Superior temporal gyrus (tissue), 1 donor: ENCODE results near the gene TBX18.

Experiments used
- DNase-seq: peaks from one replicate; pipeline ENCODE4 v3.0.0-alpha.2; 2016; ENCODE audit errors: extremely low spot score

TBX18 gene

DNA sequence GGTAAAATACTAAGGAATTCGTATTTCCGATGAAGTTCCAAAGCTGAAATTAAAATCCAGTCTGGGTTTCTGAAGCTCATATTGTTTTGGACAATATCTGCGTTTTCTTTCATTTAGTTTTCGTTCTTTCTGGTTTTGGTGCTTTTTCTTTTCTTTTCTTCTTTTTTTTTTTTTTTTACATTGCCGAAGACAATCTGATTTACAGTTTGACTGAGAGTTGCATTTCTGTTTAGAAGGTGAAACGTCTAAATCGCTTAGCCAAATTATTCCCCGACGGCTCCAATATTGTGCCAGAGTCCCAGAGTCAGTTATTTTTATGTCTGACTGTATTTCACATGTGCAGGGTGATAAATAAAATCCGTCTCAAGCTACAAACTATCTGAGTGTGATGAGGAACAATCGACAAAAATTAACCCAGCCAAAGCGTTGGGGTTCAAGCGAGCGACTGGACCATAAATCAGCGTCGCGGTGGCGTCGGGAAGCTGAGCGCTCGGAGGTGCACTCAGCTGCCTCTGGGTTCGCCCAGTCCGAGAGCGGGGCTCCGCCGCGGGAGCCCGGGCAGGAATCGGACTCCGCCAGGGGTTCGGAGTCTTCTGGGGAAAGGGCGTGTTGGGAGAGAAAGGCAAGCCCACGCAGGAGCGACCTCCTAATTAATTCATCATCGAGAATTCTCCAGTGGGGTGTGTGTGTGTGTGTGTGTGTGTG is 8.2 kb upstream of the TBX18 start:
- no peak for DNase-seq

DNA sequence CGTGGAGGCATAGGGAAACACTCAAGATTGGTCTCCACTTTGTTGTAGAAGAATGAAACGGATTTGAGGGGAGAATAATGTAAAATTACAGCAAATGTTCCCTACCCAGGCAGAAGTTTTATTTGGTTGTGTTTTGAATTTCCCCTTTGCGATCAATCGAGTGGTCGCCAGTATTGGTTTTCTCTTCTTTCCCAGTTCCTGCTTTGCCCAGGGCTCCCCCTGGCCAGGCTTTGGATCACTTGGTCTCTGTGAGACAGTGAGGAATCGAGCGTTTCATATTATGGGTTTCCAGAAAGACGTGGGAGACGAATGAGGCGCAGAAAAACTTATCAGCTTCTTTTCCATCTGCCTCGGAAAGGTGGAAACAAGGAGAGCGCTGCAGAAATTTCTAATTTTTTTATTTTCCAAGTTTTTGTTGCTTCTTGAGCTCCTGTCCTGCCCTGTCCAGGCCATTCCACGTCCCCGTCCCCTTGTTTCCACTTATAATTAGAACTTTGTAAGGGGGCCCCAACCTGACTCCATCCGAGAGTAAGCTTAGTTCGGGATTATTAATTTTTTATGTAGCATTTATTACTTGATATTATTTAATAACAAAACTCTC is 7.5 kb upstream of the TBX18 start:
- DNase-seq = no peak

DNA sequence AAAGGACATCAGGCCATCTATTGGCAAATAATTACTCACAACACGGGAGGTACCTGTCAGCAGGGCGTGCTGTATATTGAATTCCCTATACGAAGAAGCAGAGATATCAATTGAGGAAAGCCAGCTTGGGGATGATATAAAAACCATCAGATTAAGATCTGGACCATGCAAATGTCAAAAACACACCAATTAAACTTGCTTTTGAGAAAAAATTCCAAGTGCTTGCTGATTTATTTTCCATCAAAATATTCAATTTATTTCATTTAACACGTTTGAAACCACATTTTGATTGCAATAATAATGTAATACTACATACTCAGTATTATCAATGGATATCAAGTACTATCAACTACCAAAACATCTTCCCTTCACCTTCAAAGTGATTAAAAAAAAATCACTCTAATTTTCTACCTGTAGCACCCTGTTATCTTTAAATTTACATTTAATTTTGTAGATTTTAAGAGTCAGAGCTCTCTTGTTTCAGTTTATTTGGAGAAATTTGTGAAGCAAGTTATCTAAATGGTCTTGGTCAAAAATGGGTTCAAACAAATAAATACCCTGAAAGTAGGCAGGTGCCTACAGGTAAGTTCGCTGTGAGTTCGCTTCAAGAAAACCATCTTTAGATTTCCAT is 6.8 kb upstream of the TBX18 start:
- no peak for DNase-seq

DNA sequence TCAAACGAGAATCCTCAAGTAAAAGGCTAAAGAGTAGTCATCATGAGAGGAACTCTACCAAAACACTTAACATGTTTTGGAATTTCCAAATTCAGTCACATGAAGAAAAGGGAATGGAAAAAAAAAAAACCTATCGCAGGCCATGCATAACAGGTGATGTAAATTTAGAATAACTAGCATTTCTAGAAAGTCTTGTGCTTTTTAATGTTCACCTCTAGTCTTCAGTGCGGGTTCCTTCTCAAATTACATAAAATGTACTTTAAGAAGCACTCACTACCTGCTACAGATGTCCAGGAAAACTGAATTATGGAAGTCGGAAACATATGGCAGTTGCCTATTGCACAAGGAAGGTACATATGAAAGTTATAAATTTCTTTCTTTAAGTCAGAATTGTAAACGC is 6.1 kb upstream of the TBX18 start:
- no peak for DNase-seq

DNA sequence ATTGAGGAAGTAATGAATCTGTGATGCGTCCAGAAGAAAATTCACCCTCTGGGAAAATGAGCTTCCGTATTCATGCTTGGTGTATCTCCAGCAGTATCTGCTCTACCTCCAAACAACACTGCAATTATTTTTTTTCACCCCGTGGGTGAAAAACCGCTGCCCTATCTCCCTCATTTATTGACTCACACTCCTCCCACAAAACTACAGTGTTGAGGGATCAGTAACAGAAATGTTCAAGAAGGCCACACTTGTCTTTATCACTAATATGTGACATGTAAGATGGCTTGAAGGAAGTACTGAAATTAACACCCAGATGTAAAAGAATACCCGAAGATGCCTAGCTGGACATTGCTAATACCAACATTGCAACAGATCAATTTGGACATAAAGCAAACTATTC is 4.9 kb upstream of the TBX18 start:
- no peak for DNase-seq

DNA sequence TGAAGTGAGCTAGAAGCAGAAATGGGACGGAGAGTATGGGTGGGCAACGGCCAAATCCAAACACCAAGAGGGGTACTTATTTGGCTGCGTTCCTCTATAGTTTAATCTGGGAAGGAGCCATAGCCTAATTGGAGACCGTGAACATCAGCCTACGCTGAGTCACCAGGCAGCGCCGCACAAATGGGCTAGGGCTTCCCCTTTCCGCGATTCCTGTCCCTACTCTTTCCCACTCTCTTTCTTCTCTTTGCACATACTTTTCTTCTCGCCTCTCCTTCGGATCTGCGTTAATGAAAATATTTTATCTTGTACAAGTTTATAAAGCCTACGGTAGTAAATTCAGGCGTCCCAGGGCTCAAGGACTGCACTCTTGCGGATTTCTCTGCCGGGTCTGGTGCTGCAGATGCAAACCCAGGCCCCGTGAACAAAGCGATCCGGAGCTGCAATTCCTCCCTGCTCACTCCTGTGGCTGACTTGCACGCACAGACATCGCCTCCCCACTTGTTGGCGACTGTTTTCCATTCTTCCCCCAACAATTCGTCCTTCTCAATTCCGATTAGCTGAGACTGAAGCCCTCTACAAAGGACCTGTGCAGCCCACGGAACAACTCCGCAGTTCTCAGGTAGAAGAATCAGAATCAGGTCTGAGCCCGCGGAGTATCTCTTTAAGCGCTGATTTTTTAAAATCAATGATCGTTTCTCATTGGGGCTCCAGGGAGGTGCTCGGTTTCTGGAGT is 4.2 kb upstream of the TBX18 start:
- DNase-seq = no peak

DNA sequence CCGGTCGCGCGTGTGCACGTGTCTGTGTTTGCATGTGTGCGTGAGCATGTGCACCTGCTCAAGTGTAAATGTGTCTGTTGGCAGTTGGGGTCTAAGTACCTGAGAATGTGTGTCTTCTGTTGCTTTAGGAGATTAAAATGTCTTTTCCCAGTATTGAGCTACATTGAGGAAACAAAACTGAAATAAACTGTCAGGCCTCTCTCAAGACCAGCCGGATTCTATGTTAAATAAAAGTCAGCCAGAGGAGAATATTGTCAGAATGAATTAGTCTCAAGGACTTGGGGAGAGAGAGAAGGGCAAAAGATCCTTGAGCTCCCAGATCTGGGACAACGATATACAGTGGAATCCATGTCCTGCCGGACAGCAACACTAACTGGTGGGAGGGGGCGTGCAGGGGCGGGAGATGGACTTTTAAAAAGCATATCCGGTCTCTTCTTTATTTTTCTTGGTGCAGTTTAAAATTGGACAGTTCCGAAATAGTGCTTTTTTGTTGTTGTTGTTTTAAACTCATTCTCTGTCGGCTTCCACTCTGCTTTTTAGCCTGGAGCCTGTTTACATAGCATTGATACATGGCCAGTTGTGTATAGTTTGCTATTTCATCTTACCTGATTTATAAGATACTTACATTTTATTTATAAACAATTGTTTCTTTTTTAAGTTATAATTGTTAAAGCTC is 3.3 kb upstream of the TBX18 start:
- DNase-seq = no peak

DNA sequence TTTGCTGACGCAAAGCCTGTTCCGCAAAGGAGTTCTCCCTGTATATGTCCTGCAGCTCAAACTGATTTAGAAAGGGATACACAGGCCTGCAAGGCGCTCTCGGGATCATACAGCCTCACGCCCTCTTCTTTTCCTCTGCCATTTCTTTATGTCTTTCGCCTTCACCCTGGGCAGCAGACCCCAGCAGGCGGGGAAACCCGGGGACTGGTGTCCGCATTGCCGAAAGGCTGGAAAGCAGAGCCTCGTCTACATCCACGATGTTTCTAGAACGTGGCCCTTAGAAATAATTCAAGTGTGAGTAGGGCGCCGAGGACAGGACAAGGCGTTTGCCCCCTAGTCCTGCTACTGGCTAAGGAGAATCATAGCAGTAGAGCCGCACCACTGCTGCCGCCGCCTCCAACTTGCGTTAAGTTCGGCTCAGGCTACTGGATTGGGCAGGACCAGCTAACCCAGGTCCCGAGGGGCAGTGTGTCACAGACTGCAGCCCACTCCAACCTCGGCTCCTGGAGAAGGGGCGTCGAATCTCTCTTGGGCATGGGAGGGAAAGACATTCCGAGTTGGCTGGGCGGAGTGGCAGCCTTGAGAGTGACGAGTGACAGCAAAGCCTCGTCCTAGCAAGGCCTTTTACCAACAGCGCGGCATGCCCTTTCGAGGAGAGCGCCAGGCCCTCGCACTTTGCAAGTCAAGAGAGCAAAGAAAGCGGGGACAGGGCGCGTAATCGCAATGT is 2.6 kb upstream of the TBX18 start:
- no peak for DNase-seq

DNA sequence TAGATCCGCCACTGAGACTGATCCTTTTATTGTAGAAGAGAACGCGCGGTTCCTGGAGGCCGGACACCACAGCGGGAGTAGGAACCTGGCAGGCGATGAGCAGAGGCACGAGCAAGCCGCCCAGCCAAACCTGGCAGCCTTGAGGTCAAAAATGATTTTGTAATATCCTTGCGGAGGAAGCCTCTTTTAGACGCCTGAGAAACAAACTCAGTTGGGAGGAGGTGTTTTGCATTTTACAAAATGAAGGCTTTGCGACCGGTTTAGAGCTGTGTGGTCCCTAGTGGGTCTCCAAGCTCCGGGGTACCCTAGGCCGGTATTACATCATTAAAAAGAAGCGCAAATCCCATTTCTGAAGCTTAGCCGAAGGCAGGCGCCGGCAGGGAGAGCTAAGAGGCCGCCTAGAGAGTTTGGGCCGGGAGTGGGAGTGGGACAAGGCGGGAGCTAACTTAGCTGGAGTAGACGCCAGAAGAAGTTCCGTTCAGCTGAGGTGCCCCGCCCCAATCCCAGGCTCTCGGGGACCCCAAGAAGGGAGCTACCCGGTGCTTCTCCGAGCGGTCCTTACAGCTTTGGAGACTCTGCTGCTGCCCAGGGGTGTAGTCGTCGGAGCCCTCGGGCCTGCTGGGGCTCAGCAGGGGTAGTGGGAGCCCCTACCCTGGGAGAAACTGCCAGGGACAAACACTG is 1.9 kb upstream of the TBX18 start:
- DNase-seq = no peak

DNA sequence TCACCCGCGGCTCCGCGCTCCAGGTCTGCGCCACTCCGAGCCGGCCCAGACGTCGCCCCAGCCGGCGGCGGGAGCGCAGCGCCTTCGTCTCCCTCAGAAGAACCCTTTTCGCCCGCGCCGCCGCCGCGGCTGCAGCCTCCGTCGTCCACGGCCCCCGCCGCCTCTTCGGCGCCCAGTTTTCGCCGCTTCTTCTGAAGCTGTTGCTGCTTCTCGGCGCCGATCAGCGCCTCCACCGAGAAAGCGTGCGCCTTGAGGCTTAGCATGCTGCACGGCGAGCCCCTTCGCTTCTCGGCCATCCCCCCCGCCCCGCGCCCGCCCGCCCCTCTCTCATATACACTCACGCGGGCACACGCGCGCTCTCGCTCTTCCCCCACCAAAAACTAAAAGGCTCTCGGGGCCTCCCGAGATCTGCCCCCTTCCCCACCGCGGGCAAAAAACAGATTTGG is 489 bp downstream of the TBX18 start:
- no peak for DNase-seq

DNA sequence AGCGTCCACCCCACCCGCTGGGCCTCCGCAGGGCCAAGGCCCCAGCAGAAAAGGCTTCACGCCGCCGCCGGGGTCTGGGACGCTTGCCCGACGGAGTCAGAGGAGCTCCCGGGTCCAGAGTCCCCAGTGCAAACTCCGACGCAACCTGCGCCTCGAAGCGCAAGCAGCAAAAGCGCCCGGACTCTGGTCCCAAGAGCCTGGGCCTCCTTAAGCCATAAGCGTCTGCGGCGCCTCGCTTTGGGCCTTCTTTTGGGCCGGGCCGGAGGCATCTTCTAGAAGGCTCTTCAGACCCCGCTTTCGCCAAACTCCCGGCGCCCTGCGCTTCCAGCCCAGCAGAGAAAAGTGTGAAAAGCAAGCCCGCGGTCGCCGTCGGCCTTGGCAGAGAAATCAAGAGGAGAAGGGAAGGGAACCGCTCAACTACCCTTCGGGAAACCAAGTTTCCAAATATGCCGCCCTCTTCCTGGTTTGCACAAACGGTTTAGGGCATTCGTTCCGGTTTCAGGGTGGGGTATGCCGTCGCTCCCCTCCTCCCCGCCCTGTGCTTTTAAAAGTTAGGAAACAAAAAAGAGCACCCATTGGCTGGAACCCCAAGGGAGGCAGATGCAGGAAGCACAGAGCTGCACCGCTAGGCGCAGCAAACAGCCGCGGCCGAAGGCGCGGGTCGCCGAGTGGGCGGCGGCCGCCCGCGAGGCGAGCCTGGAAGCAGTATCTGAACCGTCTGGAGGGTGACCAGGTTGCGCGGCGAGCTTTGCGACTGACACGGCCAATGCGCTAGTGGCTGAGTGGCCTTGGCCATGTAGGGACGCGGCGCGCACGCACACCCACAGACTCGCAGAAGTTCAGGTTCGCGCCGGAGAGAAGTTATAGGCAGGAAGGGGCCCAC is 1.2 kb downstream of the TBX18 start:
- no peak for DNase-seq

DNA sequence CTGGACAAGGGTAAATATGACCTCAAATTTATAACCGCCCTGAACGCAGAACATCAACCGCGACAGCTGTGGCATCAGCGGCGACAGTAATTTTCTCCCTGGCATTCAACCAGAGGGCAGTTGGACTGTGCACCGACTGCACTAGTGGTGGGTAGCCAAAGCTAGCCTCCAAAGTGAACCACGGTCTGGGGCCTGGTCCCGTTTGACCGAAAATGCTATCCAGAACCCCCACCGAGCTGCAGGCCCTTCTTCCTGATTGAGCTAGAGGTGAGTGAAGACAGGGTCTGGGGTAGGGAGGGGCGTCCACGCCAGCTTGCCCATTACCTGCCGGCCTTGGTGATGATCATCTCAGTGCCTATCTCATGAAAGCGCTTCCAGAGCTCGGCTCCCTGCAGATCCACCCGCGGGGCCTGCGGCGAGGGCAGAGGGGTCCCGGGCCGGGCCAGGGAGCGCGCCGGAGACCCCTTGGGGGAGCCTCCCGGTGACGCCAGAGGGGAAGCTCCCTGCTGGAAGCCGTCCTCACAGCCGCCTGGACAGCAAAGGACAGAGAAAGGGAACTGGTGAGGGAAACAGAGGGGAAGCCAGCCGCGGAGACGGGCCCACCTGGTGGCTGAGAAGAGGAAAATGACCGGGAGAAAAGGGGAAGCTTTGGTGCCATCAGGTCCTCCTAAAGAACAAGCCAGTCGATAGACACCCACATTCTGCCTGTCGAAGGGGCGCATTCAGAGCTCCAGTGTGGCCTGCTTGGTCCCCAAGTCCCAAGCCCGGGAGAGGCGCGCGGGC is 2.0 kb downstream of the TBX18 start:
- no peak for DNase-seq

DNA sequence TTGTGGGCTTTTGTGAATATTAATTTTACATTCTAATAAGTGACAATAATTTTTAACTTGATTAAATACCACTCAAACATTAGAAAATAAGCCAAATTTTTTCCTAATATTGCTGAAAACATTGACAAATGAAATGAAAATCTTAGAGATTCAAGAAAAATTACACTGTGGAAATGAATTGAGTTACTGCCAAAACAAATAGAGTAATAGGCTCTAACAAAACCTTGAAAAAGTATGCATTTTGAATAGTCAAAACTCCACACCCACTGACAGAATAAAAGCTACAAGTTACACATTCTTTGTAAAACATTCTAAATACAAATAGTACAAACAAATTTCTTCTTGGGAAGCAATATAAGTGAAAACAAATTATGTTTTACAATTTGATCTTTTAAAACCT is 5.9 kb downstream of the TBX18 start:
- no peak for DNase-seq

DNA sequence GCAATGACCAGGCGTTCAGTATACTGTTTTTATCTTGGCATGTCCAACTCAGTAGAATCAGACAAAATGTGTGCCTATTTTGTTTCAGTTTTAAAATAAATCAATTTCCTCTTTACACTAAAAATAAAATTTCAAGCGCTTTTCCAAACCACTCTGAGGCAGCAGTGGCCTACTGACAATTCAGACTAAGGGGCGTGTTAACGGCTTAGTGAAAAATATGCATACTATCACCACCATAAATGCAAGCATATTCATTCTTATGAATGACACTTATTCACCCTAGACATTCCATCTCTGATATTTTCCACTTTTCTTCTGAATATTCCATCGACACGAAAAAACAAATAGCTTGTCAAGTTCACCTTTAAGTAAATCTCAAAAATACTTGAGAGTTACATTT is 7.5 kb downstream of the TBX18 start:
- no peak for DNase-seq

DNA sequence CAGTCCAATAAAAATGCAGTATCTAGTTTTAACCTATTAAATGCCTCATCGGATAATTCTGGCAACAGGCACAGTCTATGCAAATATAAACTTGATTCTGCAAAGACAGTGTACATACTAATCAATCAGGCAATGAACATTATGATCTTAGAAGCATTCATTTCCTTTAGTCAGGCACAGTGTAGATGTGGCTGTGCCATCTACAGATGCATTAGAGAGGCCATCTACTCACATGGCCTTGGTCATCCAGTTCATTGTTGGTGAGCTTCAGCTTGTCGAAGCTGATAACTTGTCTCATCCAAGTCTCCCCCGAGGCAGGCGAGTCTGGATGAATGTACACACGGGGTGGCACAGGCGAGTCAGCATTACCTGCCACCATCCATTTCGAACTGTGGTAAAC is 7.9 kb downstream of the TBX18 start:
- no peak for DNase-seq

DNA sequence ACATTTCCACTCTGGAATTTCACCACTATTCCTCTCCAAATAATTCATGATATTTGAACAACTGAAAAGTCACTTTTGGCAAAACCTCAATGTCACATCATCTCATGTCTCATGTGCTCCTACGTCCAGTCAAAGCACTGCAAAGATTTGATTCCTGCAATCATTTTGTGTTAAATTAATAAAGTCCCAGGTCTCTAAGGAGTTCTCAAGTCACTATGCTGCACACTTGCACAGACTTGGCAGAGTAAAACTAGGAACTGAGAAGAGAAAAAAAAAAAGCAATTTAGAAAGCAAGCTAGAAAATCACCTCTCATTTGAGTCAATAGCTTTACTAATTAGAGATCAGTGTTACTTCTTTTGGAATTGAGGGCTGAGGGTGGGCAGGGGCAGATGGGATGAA is 11.2 kb downstream of the TBX18 start:
- DNase-seq = no peak

DNA sequence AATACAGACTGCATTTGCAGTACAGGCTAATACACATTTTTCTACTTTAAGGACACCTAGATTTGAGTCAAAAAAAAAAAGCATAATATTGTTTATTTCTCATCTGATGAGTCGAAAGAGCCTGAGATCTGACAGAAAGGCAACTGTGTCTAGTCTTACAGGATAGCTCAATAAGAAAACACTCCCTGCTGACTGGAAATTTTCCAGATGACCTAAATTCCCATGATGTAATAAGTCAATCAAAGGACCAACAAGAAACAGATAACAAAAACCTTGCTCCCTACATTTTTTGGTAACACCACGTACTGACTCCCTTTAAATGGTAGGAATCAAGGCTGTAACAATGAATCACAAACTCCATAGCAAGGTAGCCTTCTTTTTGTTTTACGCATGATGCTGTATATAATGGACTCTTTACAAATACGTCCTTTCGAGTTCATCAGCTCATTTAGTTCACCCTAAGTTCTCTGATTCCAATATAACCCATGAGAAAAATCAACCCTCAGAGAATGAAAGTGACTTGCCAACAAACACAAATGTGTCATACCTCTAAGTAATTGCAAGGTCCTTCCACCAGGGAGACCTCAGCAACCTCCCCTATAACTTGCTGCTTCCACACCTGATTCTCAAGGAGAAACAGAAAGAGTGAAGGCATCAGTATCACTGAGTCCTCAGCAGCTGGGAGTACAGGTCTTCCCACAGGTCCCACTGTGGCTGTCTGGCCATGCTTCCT is 12.1 kb downstream of the TBX18 start:
- DNase-seq = no peak

DNA sequence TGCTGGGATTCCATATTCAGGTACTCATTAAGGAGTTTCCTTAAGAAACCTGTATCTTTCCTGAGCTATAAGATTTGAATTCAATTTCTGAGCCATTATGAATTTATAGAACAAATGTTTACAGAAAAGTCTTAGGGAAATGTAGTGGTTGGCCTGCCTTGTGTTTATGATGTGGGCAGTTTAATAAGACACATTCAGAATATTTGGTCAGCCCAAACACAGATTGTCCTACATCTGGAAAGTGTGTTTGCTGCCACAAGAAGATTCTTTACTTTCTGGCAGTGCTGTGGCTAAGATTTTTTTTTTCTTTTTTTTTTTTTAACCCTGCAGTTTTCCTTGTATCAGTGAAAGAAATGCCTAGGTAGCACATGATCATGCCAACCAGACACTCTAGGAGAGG is 15.2 kb downstream of the TBX18 start:
- DNase-seq = no peak
